Common myeloid progenitor, CD34-positive (primary cell): ENCODE results near the gene RIN3.

ENCODE experiments used
- CTCF ChIA-PET: fragments of 350-600 bp; sonication (Branson Sonifier 250); formaldehyde crosslinking; loops from one replicate; lab custom pipeline; 2021; ENCODE audit warnings: antibody characterized with exemption; lab: Charles Lee
- POLR2A ChIA-PET: fragments of 350-600 bp; sonication (Branson Sonifier 250); formaldehyde crosslinking; loops from one replicate; lab custom pipeline; 2021; ENCODE audit warnings: antibody characterized with exemption; lab: Charles Lee
- DNase-seq, 3 donors: peaks; one replicate each; pipeline versions ENCODE4 v3.0.0 to v3.0.0-alpha.2; 2013
- H3K27ac ChIP-seq, 2 experiments: 1 replicate in 1 of 2; 2 replicates in 1 of 2; pipeline ENCODE4 v1.7.0; 2013; ENCODE audit warnings: inconsistent platforms in 2 of 2, low read length in 2 of 2, mild to moderate bottlenecking in 2 of 2, low read depth in 1 of 2, moderate library complexity in 1 of 2; ENCODE audit not compliant: severe bottlenecking in 2 of 2, insufficient read depth in 1 of 2, poor library complexity in 1 of 2
- H3K27me3 ChIP-seq, 5 experiments: replicated peaks in 2 of 5; 1 replicate in 3 of 5; 2 replicates in 2 of 5; pipeline versions ENCODE4 v1.6.1 to v1.7.0; 2013; ENCODE audit warnings: low read length in 4 of 5, mild to moderate bottlenecking in 2 of 5, moderate library complexity in 2 of 5, inconsistent platforms in 1 of 5; ENCODE audit not compliant: insufficient read depth in 5 of 5, control insufficient read depth in 4 of 5
- H3K36me3 ChIP-seq, 4 experiments: 1 replicate in 2 of 4; 2 replicates in 2 of 4; pipeline versions ENCODE4 v1.6.1 to v1.7.0; 2013; ENCODE audit warnings: low read length in 3 of 4, control low read depth in 1 of 4, mild to moderate bottlenecking in 1 of 4; ENCODE audit not compliant: control insufficient read depth in 4 of 4, insufficient read depth in 4 of 4
- H3K4me1 ChIP-seq, 4 experiments: 1 replicate in 3 of 4; 2 replicates in 1 of 4; pipeline versions ENCODE4 v1.6.1 to v1.7.1; 2013; ENCODE audit warnings: low read length in 3 of 4, mild to moderate bottlenecking in 3 of 4, control low read depth in 1 of 4, inconsistent platforms in 1 of 4, moderate library complexity in 1 of 4; ENCODE audit not compliant: control insufficient read depth in 4 of 4, insufficient read depth in 4 of 4; ENCODE audit errors: control extremely low read depth in 1 of 4
- H3K4me3 ChIP-seq, 7 experiments: 1 replicate in 4 of 7; 2 replicates in 3 of 7; pipeline versions ENCODE4 v1.5.1 to v1.7.0; 2013; ENCODE audit warnings: mild to moderate bottlenecking in 7 of 7, low read length in 6 of 7, moderate library complexity in 6 of 7, inconsistent platforms in 2 of 7, low read depth in 2 of 7, control low read depth in 1 of 7; ENCODE audit not compliant: insufficient read depth in 4 of 7, control insufficient read depth in 1 of 7; ENCODE audit errors: extremely low read depth in 1 of 7
- H3K9me3 ChIP-seq, 5 experiments: 1 replicate in 4 of 5; 2 replicates in 1 of 5; pipeline versions ENCODE4 v1.6.1 to v1.7.1; 2013; ENCODE audit warnings: low read length in 4 of 5, mild to moderate bottlenecking in 2 of 5, inconsistent platforms in 1 of 5, low read depth in 1 of 5, moderate library complexity in 1 of 5; ENCODE audit not compliant: control insufficient read depth in 4 of 5, insufficient read depth in 2 of 5; ENCODE audit errors: control extremely low read depth in 1 of 5
- WGBS: methylation state at CpG from one replicate; pipeline ENCODE4 v1.1.5; 2013; ENCODE audit not compliant: insufficient coverage; 5-methylcytosine and 5-hydroxymethylcytosine counted together

The RIN3 gene

GRCh38 chr14:92613008-92613658 is 99.6 kb downstream of the RIN3 start:
- POLR2A ChIA-PET: interaction anchor here (1.1 kb wide), 1 partner anchor 38 kb away, joined by 3 read pairs; no protein-coding TSS in a partner anchor
- DNase-seq: peak; percentile 61 to 71 (median 65)

GRCh38 chr14:92613681-92614260 is 100.2 kb downstream of the RIN3 start:
- ChIA-PET POLR2A (interaction anchor here (1.1 kb wide), 1 partner anchor 37 kb away, joined by 3 read pairs; no protein-coding TSS in a partner anchor), CTCF (interaction anchor here (0.7 to 21.5 kb wide), 24 partner anchors 10 to 508 kb away, joined by 3 to 263 read pairs (median 5); no protein-coding TSS in a partner anchor)
- Histone ChIP-seq H3K4me3 (no peak overlapping the region), H3K27ac (no peak overlapping the region), H3K27me3 (no peaks in the 10 kb centered on the region), H3K4me1 (peaks cover 2 to 47% (median 19%) of the 10 kb centered on the region in 4 experiments), H3K9me3 (peaks cover 0 to 10% (median 0%) of the 10 kb centered on the region in 5 experiments), H3K36me3 (peaks cover 3 to 25% (median 9%) of the 10 kb centered on the region in 4 experiments)
- WGBS: 93% methylated on average over 8 of the region's 10 CpGs
- DNase-seq: no peak

More at GRCh38 chr14:92613008-92613658, 99.6 kb downstream of the RIN3 start:
- peaks cover 0 to 25% (median 9%) of the 10 kb centered on the region in 4 experiments for H3K36me3 ChIP-seq
- WGBS: 100% methylated on average over 6 of the region's 11 CpGs
- H3K4me3 ChIP-seq: no peak overlapping the region
- no peaks in the 10 kb centered on the region for H3K27me3 ChIP-seq
- H3K9me3 ChIP-seq: peaks cover 0 to 12% (median 0%) of the 10 kb centered on the region in 5 experiments
- no peak overlapping the region for H3K27ac ChIP-seq
- CTCF ChIA-PET: interaction anchor here (0.7 to 21.5 kb wide), 21 partner anchors 9 to 508 kb away, joined by 3 to 263 read pairs (median 6); no protein-coding TSS in a partner anchor
- peaks cover 2 to 47% (median 19%) of the 10 kb centered on the region in 4 experiments for H3K4me1 ChIP-seq

GRCh38 chr14:92615451-92615850 is 101.9 kb downstream of the RIN3 start:
- H3K9me3 ChIP-seq: peaks cover 0 to 10% (median 0%) of the 10 kb centered on the region in 5 experiments
- peaks cover 3 to 27% (median 10%) of the 10 kb centered on the region in 4 experiments for H3K36me3 ChIP-seq
- POLR2A ChIA-PET: no interaction called here
- peaks cover 0 to 32% (median 10%) of the 10 kb centered on the region in 4 experiments for H3K4me1 ChIP-seq
- 11% methylated on average over 4 of the region's 4 CpGs for WGBS
- H3K4me3 ChIP-seq: peak overlapping the region in 1 of 7 experiments; percentile 1
- H3K27ac ChIP-seq: peak overlapping the region in 1 of 2 experiments; percentile 25
- CTCF ChIA-PET: interaction anchor here (0.9 to 21.5 kb wide), 4 partner anchors 9 to 69 kb away, joined by 3 to 263 read pairs (median 3); no protein-coding TSS in a partner anchor
- DNase-seq: peak; percentile 46 to 88 (median 82)
- H3K27me3 ChIP-seq: no peaks in the 10 kb centered on the region

- Histone ChIP-seq H3K36me3 (peaks cover 3 to 20% (median 9%) of the 10 kb centered on the region in 4 experiments), H3K27me3 (no peaks in the 10 kb centered on the region), H3K4me1 (peaks cover 0 to 26% (median 10%) of the 10 kb centered on the region in 4 experiments), H3K27ac (peak overlapping the region in 1 of 2 experiments; percentile 25), H3K4me3 (peak overlapping the region in 1 of 7 experiments; percentile 1), H3K9me3 (peaks cover 0 to 10% (median under 1%) of the 10 kb centered on the region in 5 experiments)
- CTCF ChIA-PET: interaction anchor here (0.9 to 21.5 kb wide), 3 partner anchors 10 to 69 kb away, joined by 3 to 263 read pairs (median 3); no protein-coding TSS in a partner anchor
- no peak for DNase-seq
- POLR2A ChIA-PET: no interaction called here
- WGBS: 100% methylated on average over 5 of the region's 5 CpGs
Measured at GRCh38 chr14:92616178-92616577, 102.6 kb downstream of the RIN3 start.

GRCh38 chr14:92617581-92617980 is 104.0 kb downstream of the RIN3 start:
- H3K4me3 ChIP-seq: no peak overlapping the region
- H3K9me3 ChIP-seq: peaks cover 0 to 14% (median 9%) of the 10 kb centered on the region in 5 experiments
- ChIA-PET POLR2A (no interaction called here), CTCF (interaction anchor here (21.5 kb wide), 1 partner anchor 67 kb away, joined by 263 read pairs; no protein-coding TSS in a partner anchor)
- peaks cover 3 to 17% (median 11%) of the 10 kb centered on the region in 4 experiments for H3K36me3 ChIP-seq
- peaks cover 0 to 26% (median 10%) of the 10 kb centered on the region in 4 experiments for H3K4me1 ChIP-seq
- no peaks in the 10 kb centered on the region for H3K27me3 ChIP-seq
- no peak for DNase-seq
- H3K27ac ChIP-seq: no peak overlapping the region

GRCh38 chr14:92619671-92620456 is 106.3 kb downstream of the RIN3 start:
- POLR2A ChIA-PET: no interaction called here
- no peak overlapping the region for H3K27ac ChIP-seq

More at GRCh38 chr14:92619671-92620456, 106.3 kb downstream of the RIN3 start:
- no peak overlapping the region for H3K4me3 ChIP-seq
- peaks cover 0 to 19% (median 10%) of the 10 kb centered on the region in 4 experiments for H3K4me1 ChIP-seq
- H3K9me3 ChIP-seq: peaks cover 0 to 31% (median 21%) of the 10 kb centered on the region in 5 experiments
- DNase-seq: no peak
- H3K36me3 ChIP-seq: peaks cover 5 to 30% (median 23%) of the 10 kb centered on the region in 4 experiments
- WGBS: 96% methylated on average over 7 of the region's 11 CpGs
- CTCF ChIA-PET: interaction anchor here (0.9 to 1.2 kb wide), 2 partner anchors 60 to 166 kb away, joined by 3 read pairs; no protein-coding TSS in a partner anchor
- H3K27me3 ChIP-seq: no peaks in the 10 kb centered on the region
